Uterus (tissue), 4 donors: ENCODE data around the gene UBE2D1. TPM values are rescaled to one million over a fixed set of nuclear protein-coding genes. Genes with fewer than 3 reads are reported as not detected.

ENCODE experiments used
- DNase-seq, 2 donors: peaks; one replicate each; pipeline ENCODE4 v3.0.0-alpha.2; 2019 to 2020
- H3K27ac ChIP-seq, 2 donors: fragments of 200-600 bp; sonication (generic); 1 replicate in 1 of 2; 2 replicates in 1 of 2; pipeline ENCODE4 v1.5.1; 2016 to 2018
- H3K27me3 ChIP-seq, 2 donors: fragments of 200-600 bp; sonication (generic); one replicate each; pipeline ENCODE4 v1.5.1; 2018 to 2019; ENCODE audit warnings: control low read depth in 1 of 2
- H3K36me3 ChIP-seq, 2 donors: fragments of 200-600 bp; sonication (generic); one replicate each; pipeline ENCODE4 v1.5.1; 2019; ENCODE audit warnings: control low read depth in 1 of 2
- H3K4me1 ChIP-seq, 2 donors: fragments of 200-600 bp; sonication (generic); one replicate each; pipeline ENCODE4 v1.5.1; 2018 to 2019; ENCODE audit warnings: control low read depth in 1 of 2
- H3K4me3 ChIP-seq, 2 donors: fragments of 200-600 bp; sonication (generic); 1 replicate in 1 of 2; 2 replicates in 1 of 2; pipeline ENCODE4 v1.5.1; 2018 to 2019; ENCODE audit warnings: mild to moderate bottlenecking in 1 of 2
- H3K9me3 ChIP-seq, 2 donors: fragments of 200-600 bp; sonication (generic); one replicate each; pipeline ENCODE4 v1.5.1; 2019; ENCODE audit warnings: control low read depth in 1 of 2
- CTCF ChIP-seq, 4 experiments: fragments of 200-600 bp in 2 of 4; fragments of 450-650 bp in 2 of 4; sonication (generic) in 2 of 4; IDR thresholded peaks; one replicate each; pipeline ENCODE4 v1.5.1; 2016 to 2019; ENCODE audit warnings: antibody characterized with exemption in 4 of 4, mild to moderate bottlenecking in 2 of 4, moderate library complexity in 1 of 4
- POLR2A ChIP-seq, 2 donors: fragments of 450-650 bp; IDR thresholded peaks; one replicate each; pipeline ENCODE4 v1.6.1; 2016; ENCODE audit warnings: antibody characterized with exemption in 2 of 2, mild to moderate bottlenecking in 1 of 2, moderate library complexity in 1 of 2
- intact Hi-C: fragments of 100-400 bp; cut with DNase I; formaldehyde crosslinking; loops from one replicate; pipeline ENCODE4 v1.15.1; 2023; ENCODE audit warnings: low total_unique reads
- total RNA-seq, 4 donors: library from RNA; depleted of rRNA in 3 of 4; stranded (reverse); fragments of >200 nt in 3 of 4; gene quantifications; one replicate each; pipeline versions ENCODE4 v1.1.0 to v1.2.4, GENCODE V29; 2014 to 2023
- donor health status: DM: yes; HTN: yes; CAD: no.

UBE2D1 gene
- total RNA-seq, 4 donors from 2014 or later = 9.4 to 67.6 (median 20.6) TPM

- intact Hi-C loops = no loop called here
Observed at GRCh38 chr10:58302254-58302653, 32.6 kb upstream of the UBE2D1 start.

GRCh38 chr10:58304099-58304633, 30.6 kb upstream of the UBE2D1 start:
- H3K4me1 ChIP-seq = no peaks in the 10 kb centered on the region
- TF ChIP-seq POLR2A (IDR thresholded peaks at IDR 0.05) (no peak), CTCF (IDR thresholded peaks at IDR 0.05) (no peak)
- no peak for DNase-seq
- H3K4me3 ChIP-seq = no peak overlapping the region
- no peaks in the 10 kb centered on the region for H3K27me3 ChIP-seq
- intact Hi-C loops = no loop called here
- H3K36me3 ChIP-seq = no peaks in the 10 kb centered on the region
- H3K27ac ChIP-seq = no peak overlapping the region
- no peaks in the 10 kb centered on the region for H3K9me3 ChIP-seq

More at GRCh38 chr10:58302254-58302653, 32.6 kb upstream of the UBE2D1 start:
- Histone ChIP-seq H3K36me3 (no peaks in the 10 kb centered on the region), H3K27ac (no peak overlapping the region), H3K9me3 (no peaks in the 10 kb centered on the region), H3K4me3 (no peak overlapping the region), H3K27me3 (no peaks in the 10 kb centered on the region), H3K4me1 (no peaks in the 10 kb centered on the region)
- TF ChIP-seq POLR2A (IDR thresholded peaks at IDR 0.05) (no peak), CTCF (IDR thresholded peaks at IDR 0.05) (no peak)
- no peak for DNase-seq

GRCh38 chr10:58305821-58306220, 29.0 kb upstream of the UBE2D1 start:
- Histone ChIP-seq H3K36me3 (no peaks in the 10 kb centered on the region), H3K4me1 (no peaks in the 10 kb centered on the region), H3K27ac (no peak overlapping the region), H3K27me3 (no peaks in the 10 kb centered on the region), H3K4me3 (no peak overlapping the region), H3K9me3 (no peaks in the 10 kb centered on the region)
- DNase-seq = no peak
- no peak for TF ChIP-seq POLR2A (IDR thresholded peaks at IDR 0.05)
- no peak for TF ChIP-seq CTCF (IDR thresholded peaks at IDR 0.05)
- intact Hi-C loops = no loop called here

- Histone ChIP-seq H3K36me3 (no peaks in the 10 kb centered on the region), H3K27ac (no peak overlapping the region), H3K4me3 (no peak overlapping the region), H3K9me3 (no peaks in the 10 kb centered on the region), H3K4me1 (no peaks in the 10 kb centered on the region), H3K27me3 (no peaks in the 10 kb centered on the region)
- DNase-seq = no peak
- TF ChIP-seq POLR2A (IDR thresholded peaks at IDR 0.05) = no peak
- TF ChIP-seq CTCF (IDR thresholded peaks at IDR 0.05) = no peak
- intact Hi-C loops = no loop called here
Observed at GRCh38 chr10:58307676-58308075, 27.1 kb upstream of the UBE2D1 start.

- Histone ChIP-seq H3K9me3 (no peaks in the 10 kb centered on the region), H3K36me3 (no peaks in the 10 kb centered on the region), H3K4me1 (no peaks in the 10 kb centered on the region), H3K27me3 (no peaks in the 10 kb centered on the region), H3K27ac (no peak overlapping the region), H3K4me3 (no peak overlapping the region)
- TF ChIP-seq CTCF (IDR thresholded peaks at IDR 0.05) = no peak
- no peak for TF ChIP-seq POLR2A (IDR thresholded peaks at IDR 0.05)
- DNase-seq = no peak
- intact Hi-C loops = no loop called here
Observed at GRCh38 chr10:58311026-58311425, 23.8 kb upstream of the UBE2D1 start.
